HCT116 (cell line): ENCODE data around the gene MXD3. TPM values are rescaled to one million over a fixed set of nuclear protein-coding genes. Genes with fewer than 3 reads are reported as not detected.

Experiments
- ATAC-seq: fragments of 200-7000 bp; cut with Tn5 transposase; 2 replicates; pipeline ENCODE4 v1.9.1; 2020; ENCODE audit warnings: mild to moderate bottlenecking, moderate library complexity
- BruUV-seq: library from RNA; stranded (reverse); fragments of 400-500 nt; replicated peaks from 2 replicates; lab custom pipeline; 2021; lab: Mats Ljungman, UMichigan
- CTCF ChIA-PET: fragments of 300-600 bp; sonication (Branson Sonifier 250); formaldehyde crosslinking; loops from one replicate; lab custom pipeline; 2021; ENCODE audit warnings: antibody characterized with exemption; lab: Charles Lee
- POLR2A ChIA-PET: fragments of 300-600, 350-600 bp; sonication (Branson Sonifier 250); formaldehyde crosslinking; loops from one replicate; lab custom pipeline; 2021; ENCODE audit warnings: antibody characterized with exemption; lab: Charles Lee
- RAD21 ChIA-PET, 2 experiments: fragments of 300-600 bp; sonication (Branson Sonifier 250); formaldehyde crosslinking; loops; one replicate each; lab custom pipeline; 2023; ENCODE audit warnings: low total read pairs in 2 of 2; ENCODE audit not compliant: uncharacterized antibody in 2 of 2, unreplicated experiment in 2 of 2, low non-redundant PET in 1 of 2; lab: Charles Lee
- DNase-seq: peaks from one replicate; pipeline ENCODE4 v3.0.0-alpha.2; 2010; ENCODE audit warnings: low read depth, low spot score
- H2AFZ ChIP-seq: fragments of 200-600 bp; shearing (Covaris generic), sonication (generic); 2 replicates; pipeline ENCODE4 v1.6.1; 2017; ENCODE audit warnings: low read depth, mixed run types, mixed read lengths, antibody characterized with exemption, low read length; ENCODE audit not compliant: poor library complexity, severe bottlenecking
- H3K27ac ChIP-seq: 2 replicates; pipeline ENCODE4 v1.5.1; 2012; ENCODE audit warnings: low read depth, low read length
- H3K27me3 ChIP-seq: fragments of 200-600 bp; sonication (generic); 2 replicates; pipeline ENCODE4 v1.6.1; 2016; ENCODE audit warnings: mixed run types, low read length, mixed read lengths; ENCODE audit not compliant: insufficient read depth
- H3K36me3 ChIP-seq, 2 experiments: fragments of 200-500 bp in 1 of 2; fragments of 200-600 bp in 1 of 2; sonication (Bioruptor generic) in 1 of 2; sonication (generic) in 1 of 2; 2 replicates each; pipeline versions ENCODE4 v1.5.1 to v1.6.1; 2014 to 2016; ENCODE audit warnings: low read length in 2 of 2, inconsistent platforms in 1 of 2, mixed read lengths in 1 of 2, mixed run types in 1 of 2; ENCODE audit not compliant: insufficient read depth in 2 of 2, control insufficient read depth in 1 of 2
- H3K4me1 ChIP-seq, 2 experiments: fragments of 200-600 bp in 1 of 2; sonication (generic) in 1 of 2; 2 replicates each; pipeline versions ENCODE4 v1.5.1 to v1.6.1; 2012 to 2017; ENCODE audit warnings: low read length in 2 of 2, inconsistent platforms in 1 of 2, mild to moderate bottlenecking in 1 of 2, mixed read lengths in 1 of 2, mixed run types in 1 of 2, moderate library complexity in 1 of 2; ENCODE audit not compliant: insufficient read depth in 2 of 2, control insufficient read depth in 1 of 2
- H3K4me2 ChIP-seq: fragments of 200-600 bp; sonication (generic); 2 replicates; pipeline ENCODE4 v1.6.1; 2017; ENCODE audit warnings: mixed run types, low read length, mixed read lengths
- H3K4me3 ChIP-seq, 2 experiments: fragments of 200-600 bp in 1 of 2; sonication (generic) in 1 of 2; replicated peaks in 1 of 2; 2 replicates each; pipeline ENCODE4 v1.5.1; 2011 to 2016; ENCODE audit warnings: low read length in 2 of 2, control low read depth in 1 of 2, low read depth in 1 of 2, mild to moderate bottlenecking in 1 of 2, mixed read lengths in 1 of 2, mixed run types in 1 of 2
- H3K79me2 ChIP-seq: fragments of 200-600 bp; sonication (generic); 2 replicates; pipeline ENCODE4 v1.6.1; 2017; ENCODE audit warnings: mild to moderate bottlenecking, mixed run types, low read length, moderate library complexity, mixed read lengths; ENCODE audit not compliant: insufficient read depth
- H3K9ac ChIP-seq: fragments of 200-600 bp; sonication (generic); 2 replicates; pipeline ENCODE4 v1.6.1; 2016; ENCODE audit warnings: low read length, mixed read lengths
- H3K9me2 ChIP-seq: fragments of 200-600 bp; sonication (generic), shearing (Covaris generic); 2 replicates; pipeline ENCODE4 v1.6.1; 2017; ENCODE audit warnings: mixed run types, mild to moderate bottlenecking, moderate library complexity; ENCODE audit not compliant: insufficient read depth
- H3K9me3 ChIP-seq, 2 experiments: fragments of 200-500 bp in 1 of 2; fragments of 200-600 bp in 1 of 2; sonication (Bioruptor generic) in 1 of 2; sonication (generic) in 1 of 2; 2 replicates each; pipeline ENCODE4 v1.6.1; 2014 to 2017; ENCODE audit warnings: low read length in 2 of 2, mixed read lengths in 2 of 2, inconsistent platforms in 1 of 2, low read depth in 1 of 2, mild to moderate bottlenecking in 1 of 2, mixed run types in 1 of 2, moderate library complexity in 1 of 2; ENCODE audit not compliant: control insufficient read depth in 1 of 2, insufficient read depth in 1 of 2
- H4K20me1 ChIP-seq: fragments of 200-600 bp; sonication (generic), shearing (Covaris generic); 2 replicates; pipeline ENCODE4 v1.6.1; 2017; ENCODE audit warnings: mixed run types, mild to moderate bottlenecking, moderate library complexity; ENCODE audit not compliant: insufficient read depth
- CEBPB ChIP-seq: IDR thresholded peaks from 2 replicates; pipeline ENCODE4 v1.6.1; 2012; ENCODE audit warnings: low read depth
- EGR1 ChIP-seq: IDR thresholded peaks from 2 replicates; pipeline ENCODE4 v1.6.1; 2012; ENCODE audit warnings: low read depth
- EZH2 ChIP-seq: fragments of 200-600 bp; sonication (generic); IDR thresholded peaks from 2 replicates; pipeline ENCODE4 v1.6.1; 2017; ENCODE audit warnings: antibody characterized with exemption, mixed run types
- EZH2phosphoT487 ChIP-seq: fragments of 200-600 bp; IDR thresholded peaks from 2 replicates; pipeline ENCODE4 v1.6.1; 2018; ENCODE audit warnings: antibody characterized with exemption, borderline replicate concordance
- JUND ChIP-seq: IDR thresholded peaks from 2 replicates; pipeline ENCODE4 v1.6.1; 2012
- POLR2AphosphoS5 ChIP-seq: IDR thresholded peaks from 2 replicates; pipeline ENCODE4 v1.6.1; 2011; ENCODE audit warnings: mild to moderate bottlenecking, low read depth, low read length, moderate library complexity
- SIN3A ChIP-seq: IDR thresholded peaks from 2 replicates; pipeline ENCODE4 v1.6.1; 2012; ENCODE audit warnings: low read depth
- SRF ChIP-seq: IDR thresholded peaks from 2 replicates; pipeline ENCODE4 v1.6.1; 2012; ENCODE audit warnings: low read depth
- TCF7L2 ChIP-seq: IDR thresholded peaks from 2 replicates; pipeline ENCODE4 v1.7.0; 2011; ENCODE audit warnings: borderline replicate concordance, inconsistent platforms; ENCODE audit not compliant: insufficient read depth, insufficient read length; ENCODE audit errors: extremely low read depth
- YY1 ChIP-seq: IDR thresholded peaks from 2 replicates; pipeline ENCODE4 v1.6.1; 2011; ENCODE audit warnings: low read length, low read depth, moderate library complexity, mild to moderate bottlenecking; ENCODE audit not compliant: insufficient replicate concordance; ENCODE audit errors: extremely low read depth
- ZNF274 ChIP-seq: fragments of 200-500 bp; sonication (Bioruptor generic); IDR thresholded peaks from 2 replicates; pipeline ENCODE4 v1.6.1; 2014; ENCODE audit warnings: mild to moderate bottlenecking, low read depth, low read length, inconsistent platforms
- intact Hi-C: fragments of 100-400 bp; cut with micrococcal nuclease; formaldehyde crosslinking; loops from 2 replicates; pipeline ENCODE4 v1.10.0; 2022
- total RNA-seq: library from RNA; stranded (reverse); gene quantifications from one replicate; pipeline ENCODE4 v1.2.1, GENCODE V29; 2021; ENCODE audit not compliant: unreplicated experiment

MXD3 gene
- total RNA-seq, 1 experiment from 2014 or later: 37.6 TPM

DNA sequence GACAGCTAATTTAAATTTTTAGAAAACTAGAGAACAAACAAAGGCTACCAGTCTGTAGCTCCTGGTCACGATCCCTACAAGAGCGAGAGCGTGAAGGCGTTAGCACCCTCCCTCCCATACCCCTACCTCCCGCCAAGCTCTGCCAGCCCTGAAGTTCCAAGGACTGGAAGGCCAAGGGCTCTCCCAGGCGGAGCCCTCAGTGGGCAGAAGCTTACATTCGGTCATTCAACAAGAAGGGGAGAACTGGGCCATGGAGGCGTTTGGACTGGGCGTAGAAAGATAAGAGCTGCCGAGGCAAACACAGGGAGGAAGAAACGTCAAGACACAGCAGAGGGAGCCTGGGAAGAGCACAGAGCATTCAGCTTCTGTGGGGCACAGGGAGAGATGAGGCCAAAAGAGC, 3.0 kb downstream of the MXD3 start:
- intact Hi-C loops: loop anchor here (10.0 kb wide), 1 partner anchor 654 kb away; no protein-coding TSS in a partner anchor
- DNase-seq (no peak), ATAC-seq (no peak)
- POLR2A ChIA-PET: no interaction called here
- Histone ChIP-seq H3K36me3 (peaks cover 8 to 14% of the 10 kb centered on the region in 2 experiments; a peak in 2 of 4 replicates), H3K9ac (no peak overlapping the region), H3K9me2 (no peaks in the 10 kb centered on the region), H2AFZ (no peak overlapping the region), H4K20me1 (peaks cover 8% of the 10 kb centered on the region; the same call in 1 of the 2 replicates), H3K27ac (peak overlapping the region; percentile 16; the same call in 1 of the 2 replicates), H3K4me2 (no peak overlapping the region), H3K79me2 (peaks cover 24% of the 10 kb centered on the region), H3K27me3 (no peaks in the 10 kb centered on the region), H3K4me1 (peaks cover 21 to 58% of the 10 kb centered on the region in 2 experiments), H3K9me3 (no peaks in the 10 kb centered on the region), H3K4me3 (no peak overlapping the region)
- TF ChIP-seq JUND (no peak), SRF (no peak), TCF7L2 (no peak), CEBPB (no peak), ZNF274 (no peak), EZH2phosphoT487 (no peak), EZH2 (no peak), POLR2AphosphoS5 (no peak), SIN3A (no peak), YY1 (no peak), EGR1 (no peak)
- BruUV-seq: no TSS peak
- CTCF ChIA-PET: interaction anchor here (0.7 to 2.3 kb wide), 10 partner anchors 10 to 198 kb away, joined by 3 to 22 read pairs (median 6); partner anchors contain the start of gene GRK6
- RAD21 ChIA-PET: no interaction called here
